Esophagus mucosa (tissue), 1 donor: ENCODE measurements around the gene PWWP3B. TPM values are rescaled to one million over a fixed set of nuclear protein-coding genes. Genes with fewer than 3 reads are reported as not detected.
"Not testable (repeated sequence)": the region's sequence is repeated elsewhere in the genome, so short reads cannot be mapped to it uniquely, and the experiment has no call there.

Source experiments
- ATAC-seq: fragments of 200-7000 bp; cut with Tn5 transposase; one replicate; pipeline ENCODE4 v1.9.1; 2020
- total RNA-seq: library from RNA; stranded (reverse); gene quantifications from one replicate; pipeline ENCODE4 v1.2.4, GENCODE V29; 2023
- donor health status: DM: yes; HTN: yes; CAD: no.

Gene PWWP3B
- 0.04 TPM for total RNA-seq

DNA sequence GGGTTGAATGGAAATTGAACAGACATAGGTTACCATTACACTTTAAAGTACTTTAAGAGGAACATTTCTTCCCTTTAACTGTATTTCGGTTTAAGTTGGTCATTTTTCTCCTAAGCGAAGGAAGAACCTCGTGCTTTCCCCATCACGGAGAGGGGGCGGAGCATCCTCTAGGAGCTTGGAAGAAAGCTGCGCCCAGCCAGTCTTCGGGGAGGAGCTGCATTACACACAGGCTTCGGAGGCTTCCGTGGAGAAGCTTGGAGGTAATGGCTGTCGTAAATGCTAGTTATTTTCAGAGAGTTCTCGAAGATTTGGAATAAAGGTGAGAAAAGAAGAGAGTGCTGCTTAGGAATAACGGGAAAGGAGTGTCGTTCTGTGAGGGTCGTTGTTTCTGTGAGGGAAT lies at the start of gene PWWP3B:
TSS of gene PWWP3B (plus strand) at position 199 of the 400 bp plus-strand sequence. CDS start 37,128 bp downstream, outside the sequence.
- ATAC-seq: no peak

DNA sequence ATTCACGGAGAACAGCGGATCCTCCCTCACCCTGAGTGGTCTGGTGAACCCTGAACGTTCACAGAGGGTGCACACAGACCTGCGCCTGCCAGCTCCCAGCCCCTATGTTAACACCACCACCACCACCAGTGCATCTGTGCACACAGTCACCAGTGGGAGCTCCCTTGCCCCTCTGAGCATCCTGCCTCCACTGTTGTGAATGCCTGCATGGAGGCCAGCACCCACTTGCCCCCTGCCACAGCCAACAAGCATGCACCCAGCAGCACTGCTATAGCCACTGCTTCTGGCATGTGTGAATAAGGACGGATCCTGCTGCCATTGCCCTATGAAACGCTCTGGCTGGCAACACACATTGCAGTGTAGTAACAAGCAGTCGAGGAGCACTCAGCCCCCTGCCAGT lies 29.1 kb upstream of the PWWP3B start:
- no peak for ATAC-seq

DNA sequence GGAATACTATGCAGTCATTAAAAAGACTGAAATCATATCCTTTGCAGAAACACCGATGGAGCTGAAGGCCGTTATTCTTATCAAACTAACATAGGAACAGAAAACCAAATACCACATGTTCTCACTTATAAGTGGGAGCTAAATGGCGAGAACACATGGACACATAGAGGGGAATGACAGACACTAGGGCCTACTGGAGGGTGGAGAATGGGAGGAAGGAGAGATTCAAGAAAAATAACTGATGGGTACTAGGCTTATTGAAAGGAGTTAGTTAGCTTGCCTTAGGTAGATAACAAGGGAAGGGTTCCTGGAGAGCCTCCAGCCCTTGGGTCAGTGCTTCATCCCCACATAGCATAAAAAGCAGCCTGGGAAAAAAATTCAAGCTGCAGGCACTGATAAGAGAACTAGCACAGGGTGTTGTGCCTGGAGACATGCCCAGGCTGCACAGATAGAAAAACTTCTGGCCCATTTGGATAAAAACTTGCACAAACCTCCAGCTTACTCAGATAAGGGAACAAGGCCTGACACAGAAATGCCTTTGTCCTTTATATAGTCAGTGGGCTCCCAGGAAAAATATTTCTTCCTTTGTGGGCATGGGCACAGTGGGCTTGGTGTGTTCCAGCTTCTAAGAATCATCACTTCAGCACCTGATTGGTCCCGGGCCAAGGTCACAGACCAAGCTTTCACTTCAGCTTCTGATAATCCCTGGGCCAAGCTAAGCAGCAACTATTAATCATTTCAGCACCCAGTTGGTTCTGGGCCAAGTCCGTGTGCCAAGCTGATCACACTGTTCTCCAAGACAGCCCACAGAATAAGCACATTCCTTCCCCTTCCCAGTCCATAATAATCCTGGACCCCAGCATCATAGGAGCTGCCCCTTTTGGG lies 23.1 kb upstream of the PWWP3B start:
- ATAC-seq: no peak

- no peak for ATAC-seq
Measured at GRCh38 chrX:106150701-106151100, 17.4 kb upstream of the PWWP3B start.

DNA sequence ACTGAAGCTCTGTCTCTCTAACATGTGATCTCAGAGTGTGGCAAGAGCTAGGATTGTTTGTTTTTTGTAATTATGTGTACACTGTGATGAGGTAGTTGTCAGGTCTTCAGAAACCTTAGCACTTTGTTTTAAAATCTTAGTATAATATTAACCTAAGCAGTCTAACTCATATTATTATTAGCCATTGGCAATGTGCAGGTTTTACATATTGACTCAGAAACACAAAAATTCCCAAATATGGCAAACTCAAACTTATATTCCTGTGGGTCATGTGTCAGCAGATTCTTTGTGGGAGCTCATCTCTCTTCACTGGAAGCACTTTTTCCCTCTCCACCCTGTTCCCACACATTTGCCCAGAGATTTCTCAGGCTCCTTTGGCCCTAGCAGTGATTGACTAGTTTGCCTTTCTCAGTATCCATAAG lies 8.2 kb upstream of the PWWP3B start:
- ATAC-seq: no peak

- no peak for ATAC-seq
Measured at GRCh38 chrX:106170318-106170717, 2.2 kb downstream of the PWWP3B start.

DNA sequence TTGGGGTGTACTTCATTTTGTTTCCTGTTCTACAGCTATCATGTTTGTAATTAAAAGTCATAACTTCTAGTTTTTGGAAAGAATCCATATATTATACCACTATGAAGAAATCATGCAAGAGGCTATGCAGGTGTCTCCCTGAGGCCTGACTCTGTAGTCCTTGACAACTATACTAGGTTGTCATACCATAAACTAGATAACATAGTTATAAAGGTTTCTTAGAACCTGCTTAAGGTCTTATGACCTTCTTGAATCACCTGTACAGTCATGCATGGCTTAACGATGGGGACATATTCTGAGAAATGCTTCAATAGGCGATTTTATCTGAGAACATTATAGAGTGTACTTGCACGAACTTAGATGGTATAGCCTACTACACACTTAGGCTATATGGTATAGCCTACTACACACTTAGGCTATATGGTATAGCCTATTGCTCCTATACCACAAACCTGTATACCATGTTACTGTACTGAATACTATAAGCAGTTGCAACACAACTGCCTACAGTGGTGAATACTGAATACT lies 3.3 kb downstream of the PWWP3B start:
- ATAC-seq: no peak

DNA sequence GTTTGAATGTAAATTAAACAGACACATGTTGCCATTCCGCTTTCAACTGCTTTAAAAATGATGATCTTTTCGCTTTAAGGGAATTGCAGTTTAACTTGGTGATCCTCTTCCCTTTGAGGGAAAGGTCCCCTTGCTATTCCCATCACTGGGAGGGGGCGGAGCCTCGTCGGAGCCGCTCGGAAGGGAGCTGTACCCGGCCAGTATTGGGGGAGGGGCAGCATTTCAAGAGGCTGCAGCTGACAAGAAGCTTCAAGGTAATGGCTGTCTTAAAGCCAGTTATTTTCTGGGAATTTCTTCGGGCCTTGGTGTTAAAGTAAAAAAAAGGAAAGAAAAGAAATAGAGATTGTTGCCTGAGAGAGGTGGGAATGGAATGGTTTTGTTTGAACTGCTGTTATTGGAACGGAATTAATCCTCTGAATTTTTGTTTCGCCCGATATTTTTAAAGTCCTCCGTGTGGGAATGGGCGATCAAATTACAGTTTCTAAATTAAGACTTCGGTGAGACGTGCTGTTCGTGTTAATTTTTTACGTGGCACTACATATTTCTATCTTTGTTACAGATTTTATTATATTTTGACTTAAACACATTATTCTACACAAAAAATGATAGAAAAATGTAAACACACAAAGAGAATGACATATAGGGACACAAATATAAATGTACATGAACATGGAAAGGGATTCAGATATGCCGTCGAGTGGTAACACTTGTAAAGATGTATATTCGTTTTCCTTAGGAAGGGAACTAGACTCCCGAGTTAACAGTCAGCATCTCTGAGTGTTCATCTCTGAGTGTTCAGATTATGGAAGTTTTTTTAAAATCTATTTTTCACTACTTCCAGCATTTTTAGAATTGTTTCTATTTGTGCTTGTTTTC lies 9.2 kb downstream of the PWWP3B start:
- ATAC-seq: no peak

DNA sequence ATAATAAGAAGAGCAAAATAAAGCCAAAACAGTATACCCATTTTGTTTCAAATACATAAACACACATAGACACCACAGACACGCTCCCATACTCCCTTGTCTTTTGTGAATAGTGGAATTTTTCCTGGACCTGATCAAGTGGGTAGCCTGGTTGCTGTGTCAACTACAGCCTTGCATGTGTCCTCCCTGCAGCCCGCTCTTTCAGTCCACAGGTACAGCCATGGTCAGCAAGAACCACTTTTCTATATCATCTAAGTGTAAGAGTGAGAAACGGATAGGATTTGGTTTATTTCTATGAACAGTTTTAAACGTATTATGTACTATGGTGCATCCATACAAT lies 9.8 kb downstream of the PWWP3B start:
- ATAC-seq: no peak

DNA sequence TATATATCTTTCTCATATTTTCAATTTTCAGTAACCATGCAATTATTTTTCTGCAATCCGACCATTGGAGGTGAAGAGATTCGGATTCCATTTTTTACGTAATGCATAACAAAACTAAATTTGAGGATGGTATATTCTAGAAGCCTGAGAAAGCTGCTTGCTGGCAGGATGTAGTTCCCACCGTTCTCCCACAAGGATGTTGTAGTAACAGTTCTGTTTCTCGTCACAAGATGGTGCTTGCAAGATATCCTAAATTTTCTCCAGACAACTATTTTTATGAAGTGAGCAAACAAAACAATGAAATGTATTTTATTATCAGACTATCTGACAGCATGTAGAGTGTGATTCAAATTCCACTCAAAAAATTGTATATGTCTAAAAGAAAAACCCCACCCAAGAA lies 10.7 kb downstream of the PWWP3B start:
- ATAC-seq: no peak

DNA sequence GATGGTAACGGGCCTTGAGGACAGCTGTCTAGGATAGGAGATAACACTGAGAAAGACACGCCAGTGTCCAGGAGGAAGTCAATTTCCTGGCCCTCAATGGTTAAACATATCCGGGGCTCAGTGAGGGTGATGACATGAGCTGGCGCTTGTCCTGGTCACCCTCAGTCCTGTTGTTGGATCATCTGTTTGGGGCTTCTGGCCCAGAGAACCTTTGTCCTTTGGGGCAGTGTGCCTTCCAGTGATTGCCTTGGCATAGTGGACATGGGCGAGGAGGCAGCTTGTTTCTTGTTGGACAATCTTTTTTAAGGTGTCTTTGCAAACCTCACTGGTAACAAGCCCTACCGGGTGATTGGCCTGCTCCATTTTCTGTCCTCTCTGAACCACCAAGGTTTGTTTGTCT lies 15.6 kb downstream of the PWWP3B start:
- not testable (repeated sequence) for ATAC-seq

GRCh38 chrX:106201502-106202178 lies 33.5 kb downstream of the PWWP3B start:
- no peak for ATAC-seq

DNA sequence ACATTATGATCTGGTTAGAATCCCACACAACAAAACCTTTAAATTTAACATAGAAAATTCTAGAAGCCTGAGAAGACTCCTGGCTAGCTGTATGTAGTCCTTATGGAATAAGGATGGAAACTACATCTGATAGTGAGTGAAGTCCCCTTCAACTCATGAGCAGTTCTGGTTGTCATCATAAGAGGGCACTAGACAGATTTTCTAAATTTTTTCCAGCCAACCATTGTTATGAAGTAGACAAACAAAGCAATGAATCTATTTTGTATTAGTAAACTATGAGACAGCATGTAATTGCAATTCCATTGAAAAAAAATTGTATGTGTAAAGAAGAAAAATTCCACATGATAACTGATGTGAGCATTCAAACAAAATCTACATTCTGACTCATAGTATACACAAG lies 35.2 kb downstream of the PWWP3B start:
- ATAC-seq: no peak

- ATAC-seq: no peak
Measured at GRCh38 chrX:106208154-106208553, 40.0 kb downstream of the PWWP3B start.

Other genes with a start within 250 kb of the PWWP3B start
- gene SERPINA7, start 129.6 kb upstream of the PWWP3B start, total RNA-seq: not detected